ENCODE measurements around the gene ACOT8. TPM values are rescaled to one million over a fixed set of nuclear protein-coding genes. Genes with fewer than 3 reads are reported as not detected.

ACOT8 gene
- total RNA-seq, 3 donors from 2014 or later (not counting 1 experiment from before 2014, with no cell fraction given), result 30.5 to 35.4 (median 31.7) TPM

GRCh38 chr20:45859916-45860315, 2.7 kb upstream of the ACOT8 start:
- H3K4me1 Mint-ChIP-seq, result peaks cover 38 to 58% of the 10 kb centered on the region in 2 donors
- no peak overlapping the region for H3K27ac Mint-ChIP-seq
- H3K36me3 Mint-ChIP-seq, result no peaks in the 10 kb centered on the region
- H3K4me3 Mint-ChIP-seq, result no peak overlapping the region
- DNase-seq (no peak), ATAC-seq (no peak)
- WGBS (ENCODE audit: insufficient coverage), result 95% methylated on average over 5 of the region's 5 CpGs
- Histone ChIP-seq H3K27me3 (ENCODE audit: control insufficient read depth, insufficient read depth, low read length) (no peaks in the 10 kb centered on the region), H3K36me3 (ENCODE audit: control insufficient read depth, insufficient read depth, low read length) (peaks cover under 1% of the 10 kb centered on the region), H3K9me3 (ENCODE audit: control insufficient read depth, insufficient read depth, low read length) (no peaks in the 10 kb centered on the region), H3K4me1 (ENCODE audit: control insufficient read depth, insufficient read depth, low read length) (peaks cover 29% of the 10 kb centered on the region), H3K4me3 (ENCODE audit: low read length) (no peak overlapping the region), H3K27ac (ENCODE audit: low read length) (no peak overlapping the region)
- intact Hi-C loops (cut with micrococcal nuclease), result no loop called here
- TF ChIP-seq CTCF (IDR thresholded peaks at IDR 0.05), result no peak
- no peaks in the 10 kb centered on the region for H3K9me3 Mint-ChIP-seq
- H3K27me3 Mint-ChIP-seq (ENCODE audit: low read depth in 2 of 2), result no peaks in the 10 kb centered on the region

DNA sequence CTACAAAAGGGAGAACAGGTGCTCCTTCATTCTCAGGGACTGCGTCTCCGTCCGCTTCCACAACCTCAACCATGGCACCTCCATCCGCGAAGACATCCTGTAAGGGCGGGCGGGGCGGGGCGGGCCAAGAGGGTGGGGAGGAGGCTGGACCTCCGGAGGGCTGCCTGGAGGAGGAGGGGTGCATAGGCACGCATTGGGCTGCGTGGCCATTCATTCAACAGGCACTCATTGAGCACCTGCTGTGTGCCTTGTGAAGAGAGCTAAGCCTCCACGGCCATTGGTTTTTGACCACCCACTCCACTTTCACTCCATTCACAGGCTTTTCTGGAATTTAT, 657 bp upstream of the ACOT8 start:
- H3K36me3 ChIP-seq (ENCODE audit: control insufficient read depth, insufficient read depth, low read length), result peaks cover 14% of the 10 kb centered on the region
- Mint-ChIP-seq H3K4me3 (peak overlapping the region; percentile 95), H3K27me3 (ENCODE audit: low read depth in 2 of 2) (no peaks in the 10 kb centered on the region), H3K9me3 (no peaks in the 10 kb centered on the region), H3K36me3 (no peaks in the 10 kb centered on the region), H3K27ac (peak overlapping the region; percentile 95 to 96), H3K4me1 (peaks cover 38 to 59% of the 10 kb centered on the region in 2 donors)
- no peaks in the 10 kb centered on the region for H3K27me3 ChIP-seq (ENCODE audit: control insufficient read depth, insufficient read depth, low read length)
- peaks cover 33% of the 10 kb centered on the region for H3K4me1 ChIP-seq (ENCODE audit: control insufficient read depth, insufficient read depth, low read length)
- H3K27ac ChIP-seq (ENCODE audit: low read length), result peak overlapping the region; percentile 99
- H3K9me3 ChIP-seq (ENCODE audit: control insufficient read depth, insufficient read depth, low read length), result no peaks in the 10 kb centered on the region
- H3K4me3 ChIP-seq (ENCODE audit: low read length), result peak overlapping the region; percentile 91
- intact Hi-C loops (cut with micrococcal nuclease), result loop anchor here (1.0 to 2.0 kb wide), 6 partner anchors 23 to 113 kb away; partner anchors contain the start of genes PCIF1, UBE2C and ZSWIM1
- peak; percentile 9 to 21 (median 14) for ATAC-seq
- TF ChIP-seq CTCF (IDR thresholded peaks at IDR 0.05), result no peak
- DNase-seq, result no peak
- 20% methylated on average over 5 of the region's 13 CpGs for WGBS (ENCODE audit: insufficient coverage)

DNA sequence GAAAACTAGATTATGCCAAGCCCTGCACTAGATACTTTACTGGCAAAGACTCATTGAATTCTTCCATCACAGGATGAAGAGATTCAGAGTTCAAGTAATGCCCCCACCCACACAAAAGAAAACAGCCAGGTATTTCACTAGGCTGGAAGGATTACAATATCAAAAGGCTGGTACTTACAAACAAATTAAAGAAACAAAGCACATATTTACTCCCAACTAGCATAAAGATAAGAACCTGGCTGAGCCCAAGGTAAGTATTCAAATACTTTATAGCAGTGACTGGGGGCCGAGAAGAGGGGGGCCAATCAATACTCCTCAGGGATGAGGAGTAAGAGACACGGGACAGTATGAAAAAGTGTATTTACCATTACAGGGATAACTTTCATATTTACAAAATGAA, 3.7 kb downstream of the ACOT8 start:
- Histone ChIP-seq H3K4me1 (ENCODE audit: control insufficient read depth, insufficient read depth, low read length) (peaks cover 33% of the 10 kb centered on the region), H3K27ac (ENCODE audit: low read length) (no peak overlapping the region), H3K4me3 (ENCODE audit: low read length) (no peak overlapping the region), H3K27me3 (ENCODE audit: control insufficient read depth, insufficient read depth, low read length) (no peaks in the 10 kb centered on the region), H3K9me3 (ENCODE audit: control insufficient read depth, insufficient read depth, low read length) (no peaks in the 10 kb centered on the region), H3K36me3 (ENCODE audit: control insufficient read depth, insufficient read depth, low read length) (peaks cover 28% of the 10 kb centered on the region)
- peaks cover 23 to 44% of the 10 kb centered on the region in 2 donors for H3K4me1 Mint-ChIP-seq
- intact Hi-C loops (cut with micrococcal nuclease), result no loop called here
- no peak overlapping the region for H3K27ac Mint-ChIP-seq
- DNase-seq, result no peak
- no peak for TF ChIP-seq CTCF (IDR thresholded peaks at IDR 0.05)
- H3K36me3 Mint-ChIP-seq, result no peaks in the 10 kb centered on the region
- no CpG with 5 or more reads among the region's 2 CpGs for WGBS (ENCODE audit: insufficient coverage)
- no peak overlapping the region for H3K4me3 Mint-ChIP-seq
- H3K9me3 Mint-ChIP-seq, result no peaks in the 10 kb centered on the region
- H3K27me3 Mint-ChIP-seq (ENCODE audit: low read depth in 2 of 2), result no peaks in the 10 kb centered on the region
- no peak for ATAC-seq

DNA sequence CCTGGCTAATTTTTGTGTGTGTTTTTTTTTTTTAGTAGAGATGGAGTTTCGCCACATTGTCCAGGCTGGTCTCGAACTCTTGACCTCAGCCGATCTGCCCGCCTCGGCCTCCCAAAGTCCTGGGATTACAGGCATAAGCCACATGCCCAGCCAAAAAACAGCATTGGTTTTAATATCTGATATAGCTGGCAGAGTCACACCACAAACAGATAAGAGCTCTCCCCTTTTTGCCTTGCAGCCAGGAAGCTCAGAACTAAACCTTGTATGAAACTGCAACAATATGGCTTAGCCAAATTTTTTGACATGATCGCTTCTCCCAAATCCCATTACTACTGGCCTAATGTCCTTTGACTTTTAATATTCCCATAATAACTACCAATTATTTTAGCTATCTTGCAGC, 4.9 kb downstream of the ACOT8 start:
- no peaks in the 10 kb centered on the region for H3K36me3 Mint-ChIP-seq
- H3K9me3 Mint-ChIP-seq, result no peaks in the 10 kb centered on the region
- no peak for DNase-seq
- no peak for TF ChIP-seq CTCF (IDR thresholded peaks at IDR 0.05)
- H3K27ac ChIP-seq (ENCODE audit: low read length), result no peak overlapping the region
- no peak for ATAC-seq
- no peak overlapping the region for H3K27ac Mint-ChIP-seq
- H3K4me1 Mint-ChIP-seq, result peaks cover 18 to 34% of the 10 kb centered on the region in 2 donors
- 94% methylated on average over 6 of the region's 6 CpGs for WGBS (ENCODE audit: insufficient coverage)
- intact Hi-C loops (cut with micrococcal nuclease), result no loop called here
- H3K27me3 Mint-ChIP-seq (ENCODE audit: low read depth in 2 of 2), result no peaks in the 10 kb centered on the region
- H3K4me3 ChIP-seq (ENCODE audit: low read length), result no peak overlapping the region
- H3K9me3 ChIP-seq (ENCODE audit: control insufficient read depth, insufficient read depth, low read length), result no peaks in the 10 kb centered on the region
- no peaks in the 10 kb centered on the region for H3K27me3 ChIP-seq (ENCODE audit: control insufficient read depth, insufficient read depth, low read length)
- peaks cover 22% of the 10 kb centered on the region for H3K4me1 ChIP-seq (ENCODE audit: control insufficient read depth, insufficient read depth, low read length)
- peaks cover 35% of the 10 kb centered on the region for H3K36me3 ChIP-seq (ENCODE audit: control insufficient read depth, insufficient read depth, low read length)
- H3K4me3 Mint-ChIP-seq, result no peak overlapping the region

Data from natural killer cell (primary cell).